Activated B cell treated with CpG ODN at 0.5 μM for 24 hours (primary cell): ENCODE results near the gene REV3L. TPM values are rescaled to one million over a fixed set of nuclear protein-coding genes. Genes with fewer than 3 reads are reported as not detected.

Source experiments
- ATAC-seq: fragments of 200-7000 bp; cut with Tn5 transposase; one replicate; pipeline ENCODE4 v1.10.0; 2021; ENCODE audit warnings: low read depth, mild to moderate bottlenecking, moderate library complexity
- CTCF ChIA-PET: fragments of 350-600 bp; sonication (Branson Sonifier 250); formaldehyde crosslinking; loops from one replicate; lab custom pipeline; 2021; ENCODE audit warnings: antibody characterized with exemption; lab: Charles Lee
- POLR2A ChIA-PET: fragments of 350-600 bp; sonication (Branson Sonifier 250); formaldehyde crosslinking; loops from one replicate; lab custom pipeline; 2021; ENCODE audit warnings: antibody characterized with exemption; lab: Charles Lee
- DNase-seq: peaks from one replicate; pipeline ENCODE4 v3.0.0; 2022
- H3K27ac Mint-ChIP-seq: one replicate; pipeline ENCODE4 v1.8.0; 2020; ENCODE audit warnings: mixed read lengths
- H3K27me3 Mint-ChIP-seq: one replicate; pipeline ENCODE4 v1.8.0; 2021; ENCODE audit warnings: mixed read lengths
- H3K36me3 Mint-ChIP-seq: one replicate; pipeline ENCODE4 v1.8.0; 2021; ENCODE audit warnings: low read depth, mixed read lengths
- H3K4me1 Mint-ChIP-seq: one replicate; pipeline ENCODE4 v1.8.0; 2021; ENCODE audit warnings: mixed read lengths
- H3K4me3 Mint-ChIP-seq: one replicate; pipeline ENCODE4 v1.8.0; 2020; ENCODE audit warnings: mild to moderate bottlenecking, mixed read lengths
- H3K9me3 Mint-ChIP-seq: one replicate; pipeline ENCODE4 v1.8.0; 2020; ENCODE audit warnings: mixed read lengths
- CTCF ChIP-seq: fragments of 200-600 bp; IDR thresholded peaks from one replicate; pipeline ENCODE4 v1.8.0; 2022; ENCODE audit warnings: antibody characterized with exemption, mild to moderate bottlenecking
- intact Hi-C: fragments of 100-400 bp; cut with micrococcal nuclease; formaldehyde crosslinking; loops from one replicate; pipeline ENCODE4 v1.15.1; 2024
- total RNA-seq: library from RNA; stranded (reverse); gene quantifications from 2 replicates; pipeline ENCODE4 v1.2.3, GENCODE V29; 2022

Gene REV3L
- total RNA-seq, 1 donor from 2014 or later: 20.0 TPM

GRCh38 chr6:111423960-111424846 is 58.8 kb downstream of the REV3L start:
- no peak for TF ChIP-seq CTCF
- no peak overlapping the region for H3K27ac Mint-ChIP-seq
- H3K27me3 Mint-ChIP-seq: no peaks in the 10 kb centered on the region
- POLR2A ChIA-PET: no interaction called here
- H3K36me3 Mint-ChIP-seq: peaks cover 17% of the 10 kb centered on the region
- no peak overlapping the region for H3K4me3 Mint-ChIP-seq
- H3K4me1 Mint-ChIP-seq: peaks cover 29% of the 10 kb centered on the region
- no peak for ATAC-seq
- CTCF ChIA-PET: interaction anchor here (1.7 kb wide), 1 partner anchor 54 kb away, joined by 4 read pairs; no protein-coding TSS in a partner anchor
- intact Hi-C loops: no loop called here
- DNase-seq: no peak
- H3K9me3 Mint-ChIP-seq: peaks cover 9% of the 10 kb centered on the region

DNA sequence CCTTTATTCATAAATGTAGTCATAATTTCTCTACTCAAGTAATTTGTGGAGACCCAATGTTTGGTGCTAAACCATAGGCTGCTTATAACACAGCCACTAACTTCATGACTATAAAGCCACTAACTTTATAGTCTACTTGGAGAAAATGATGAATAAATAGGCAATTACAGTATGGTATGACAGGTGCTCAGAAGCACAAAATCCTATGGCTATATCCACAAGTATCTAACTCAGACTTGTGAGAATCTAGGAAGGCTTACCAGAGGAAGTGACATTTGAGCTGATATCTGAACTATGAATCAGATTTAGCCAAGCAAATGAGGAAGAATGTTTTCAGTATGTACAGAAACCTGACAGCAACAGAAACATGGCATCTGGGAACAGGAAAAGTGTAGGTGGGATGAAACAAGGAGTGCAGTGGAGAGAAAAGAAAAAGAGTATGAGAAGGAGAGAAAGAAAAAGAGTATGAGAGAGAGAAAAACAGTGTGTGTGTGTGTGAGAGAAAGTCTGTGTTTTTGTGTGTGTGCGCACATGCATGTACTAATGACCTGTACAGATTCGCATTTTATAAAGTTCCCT is 59.9 kb downstream of the REV3L start:
- intact Hi-C loops: no loop called here
- no peak for DNase-seq
- Mint-ChIP-seq H3K36me3 (peaks cover 6% of the 10 kb centered on the region), H3K27ac (no peak overlapping the region), H3K4me3 (no peak overlapping the region), H3K4me1 (peaks cover 25% of the 10 kb centered on the region), H3K27me3 (no peaks in the 10 kb centered on the region), H3K9me3 (peaks cover 1% of the 10 kb centered on the region)
- ChIA-PET CTCF (interaction anchor here (1.7 kb wide), 1 partner anchor 55 kb away, joined by 4 read pairs; no protein-coding TSS in a partner anchor), POLR2A (no interaction called here)
- TF ChIP-seq CTCF: no peak
- ATAC-seq: no peak

GRCh38 chr6:111418971-111419693 is 63.9 kb downstream of the REV3L start:
- Mint-ChIP-seq H3K27ac (no peak overlapping the region), H3K27me3 (no peaks in the 10 kb centered on the region), H3K4me3 (no peak overlapping the region), H3K36me3 (peaks cover 5% of the 10 kb centered on the region), H3K9me3 (no peaks in the 10 kb centered on the region), H3K4me1 (peaks cover 15% of the 10 kb centered on the region)
- ATAC-seq (no peak), DNase-seq (no peak)
- intact Hi-C loops: loop anchor here (1.0 kb wide), 1 partner anchor 36 kb away; no protein-coding TSS in a partner anchor
- CTCF ChIA-PET: no interaction called here
- no peak for TF ChIP-seq CTCF
- POLR2A ChIA-PET: no interaction called here

- ATAC-seq: no peak
- intact Hi-C loops: no loop called here
- no peak for TF ChIP-seq CTCF
- Mint-ChIP-seq H3K27ac (no peak overlapping the region), H3K9me3 (no peaks in the 10 kb centered on the region), H3K27me3 (no peaks in the 10 kb centered on the region), H3K4me3 (no peak overlapping the region), H3K36me3 (peaks cover 5% of the 10 kb centered on the region), H3K4me1 (peaks cover 4% of the 10 kb centered on the region)
- POLR2A ChIA-PET: no interaction called here
- no peak for DNase-seq
- CTCF ChIA-PET: no interaction called here
These were observed 65.1 kb downstream of the REV3L start for GRCh38 chr6:111417946-111418345.

GRCh38 chr6:111417181-111417585 is 65.8 kb downstream of the REV3L start:
- Mint-ChIP-seq H3K9me3 (no peaks in the 10 kb centered on the region), H3K27me3 (no peaks in the 10 kb centered on the region), H3K36me3 (peaks cover 5% of the 10 kb centered on the region), H3K4me1 (peaks cover 4% of the 10 kb centered on the region), H3K4me3 (no peak overlapping the region), H3K27ac (no peak overlapping the region)
- no peak for TF ChIP-seq CTCF
- POLR2A ChIA-PET: no interaction called here
- ATAC-seq (no peak), DNase-seq (no peak)
- CTCF ChIA-PET: no interaction called here
- intact Hi-C loops: no loop called here
